SK-N-SH (cell line): ENCODE results near the gene NUTM2E. TPM values are rescaled to one million over a fixed set of nuclear protein-coding genes. Genes with fewer than 3 reads are reported as not detected.
"Not testable (repeated sequence)": the region's sequence is repeated elsewhere in the genome, so short reads cannot be mapped to it uniquely, and the experiment has no call there.

Experiments used
- CTCF ChIA-PET: fragments of 300-600, 350-600 bp; formaldehyde crosslinking; extraction: SDS; loops from one replicate; lab custom pipeline; 2021; lab: Yijun Ruan, JAX
- POLR2A ChIA-PET: fragments of 350-600 bp; sonication (Branson Sonifier 250); formaldehyde crosslinking; extraction: SDS; loops from one replicate; lab custom pipeline; 2020; ENCODE audit warnings: antibody characterized with exemption, inconsistent platforms; lab: Yijun Ruan, JAX
- DNase-seq: peaks from one replicate; pipeline ENCODE4 v3.0.0; 2012
- H2AFZ ChIP-seq: fragments of 200-600 bp; sonication (generic); 2 replicates; pipeline ENCODE4 v1.8.1; 2016; ENCODE audit warnings: antibody characterized with exemption, mild to moderate bottlenecking, low read depth
- H3F3A ChIP-seq: fragments of 200-600 bp; sonication (generic); replicated peaks from 2 replicates; pipeline ENCODE3; 2016; ENCODE audit warnings: antibody characterized with exemption, mild to moderate bottlenecking; ENCODE audit not compliant: insufficient read depth
- H3K27ac ChIP-seq, 2 experiments: fragments of 200-500 bp in 1 of 2; fragments of 200-600 bp in 1 of 2; sonication (Bioruptor generic) in 1 of 2; sonication (generic), shearing (Covaris generic) in 1 of 2; 2 replicates each; pipeline versions ENCODE4 v1.5.1 to v1.6.1; 2014 to 2016; ENCODE audit warnings: low read depth in 2 of 2, inconsistent platforms in 1 of 2, low read length in 1 of 2, mild to moderate bottlenecking in 1 of 2, mixed read lengths in 1 of 2
- H3K27me3 ChIP-seq: fragments of 200-600 bp; sonication (generic), shearing (Covaris generic); 2 replicates; pipeline ENCODE4 v1.6.1; 2016; ENCODE audit warnings: mixed run types; ENCODE audit not compliant: insufficient read depth
- H3K36me3 ChIP-seq, 2 experiments: fragments of 200-500 bp in 1 of 2; fragments of 200-600 bp in 1 of 2; sonication (Bioruptor generic) in 1 of 2; sonication (generic) in 1 of 2; replicated peaks in 1 of 2; 2 replicates each; pipeline versions ENCODE3 to v1.5.1; 2014 to 2016; ENCODE audit warnings: low read length in 1 of 2, mild to moderate bottlenecking in 1 of 2; ENCODE audit not compliant: insufficient read depth in 2 of 2, control insufficient read depth in 1 of 2
- H3K4me1 ChIP-seq, 2 experiments: fragments of 200-500 bp in 1 of 2; fragments of 200-600 bp in 1 of 2; sonication (Bioruptor generic) in 1 of 2; sonication (generic), shearing (Covaris generic) in 1 of 2; 2 replicates each; pipeline versions ENCODE4 v1.5.1 to v1.6.1; 2014 to 2016; ENCODE audit warnings: low read depth in 1 of 2, low read length in 1 of 2, mixed run types in 1 of 2; ENCODE audit not compliant: insufficient read depth in 2 of 2, control insufficient read depth in 1 of 2
- H3K4me2 ChIP-seq: fragments of 200-600 bp; sonication (generic), shearing (Covaris generic); 2 replicates; pipeline ENCODE4 v1.6.1; 2017; ENCODE audit warnings: mixed run types
- H3K4me3 ChIP-seq, 2 experiments: fragments of 200-500 bp in 1 of 2; fragments of 200-600 bp in 1 of 2; sonication (Bioruptor generic) in 1 of 2; sonication (generic), shearing (Covaris generic) in 1 of 2; 2 replicates each; pipeline versions ENCODE4 v1.5.1 to v1.8.1; 2014 to 2016; ENCODE audit warnings: low read depth in 2 of 2, inconsistent platforms in 1 of 2, low read length in 1 of 2, mild to moderate bottlenecking in 1 of 2, mixed read lengths in 1 of 2, moderate library complexity in 1 of 2
- H3K79me2 ChIP-seq: fragments of 200-600 bp; sonication (generic); 2 replicates; pipeline ENCODE4 v1.8.1; 2017; ENCODE audit warnings: mild to moderate bottlenecking; ENCODE audit not compliant: insufficient read depth
- H3K9ac ChIP-seq: fragments of 200-600 bp; sonication (generic); 2 replicates; pipeline ENCODE4 v1.6.1; 2017; ENCODE audit warnings: mixed run types
- H3K9me2 ChIP-seq: fragments of 200-600 bp; sonication (generic); 2 replicates; pipeline ENCODE4 v1.6.1; 2017; ENCODE audit warnings: mixed run types
- H3K9me3 ChIP-seq: fragments of 200-600 bp; sonication (generic); 2 replicates; pipeline ENCODE4 v1.6.1; 2017; ENCODE audit warnings: mixed run types, mild to moderate bottlenecking, moderate library complexity
- H4K20me1 ChIP-seq: fragments of 200-600 bp; sonication (generic); 2 replicates; pipeline ENCODE4 v1.6.1; 2017; ENCODE audit warnings: mild to moderate bottlenecking, mixed run types; ENCODE audit not compliant: insufficient read depth
- CTCF ChIP-seq: fragments of 200-600 bp; sonication (generic); IDR thresholded peaks from 2 replicates; pipeline ENCODE4 v1.6.1; 2017; ENCODE audit warnings: antibody characterized with exemption, mild to moderate bottlenecking, moderate library complexity
- RAD21 ChIP-seq: IDR thresholded peaks from 2 replicates; pipeline ENCODE4 v1.6.1; 2012; ENCODE audit warnings: mild to moderate bottlenecking, low read length
- TAF1 ChIP-seq: IDR thresholded peaks from 2 replicates; pipeline ENCODE4 v1.6.1; 2012; ENCODE audit warnings: low read depth, mild to moderate bottlenecking, low read length, moderate library complexity, borderline replicate concordance
- USF1 ChIP-seq: IDR thresholded peaks from 2 replicates; pipeline ENCODE4 v1.4.0; 2012; ENCODE audit warnings: low read depth, borderline replicate concordance
- WGBS: methylation state at CpG from one replicate; pipeline ENCODE4 v1.1.6; 2017; ENCODE audit warnings: low lambda C conversion rate; 5-methylcytosine and 5-hydroxymethylcytosine counted together
- polyA plus RNA-seq, 3 experiments: library from polyadenylated mRNA; depleted of rRNA; stranded (reverse); fragments of >200 nt; gene quantifications; 2 replicates each; pipeline ENCODE4 v1.2.3, GENCODE V29; 2012

Gene NUTM2E, protein sequence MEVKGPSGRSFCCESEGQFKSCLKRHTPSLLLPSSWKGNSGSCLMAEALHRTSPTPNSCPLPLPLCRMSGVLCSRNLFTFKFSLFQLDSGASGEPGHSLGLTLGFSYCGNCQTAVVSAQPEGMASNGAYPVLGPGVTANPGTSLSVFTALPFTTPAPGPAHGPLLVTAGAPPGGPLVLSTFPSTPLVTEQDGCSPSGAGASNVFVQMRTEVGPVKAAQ (N-terminal part only)
- polyA plus RNA-seq (2012; rRNA removed) = 0.05 and 0.19 TPM in 2 replicates
- polyA plus RNA-seq (2012; cell fraction: cytosol; rRNA removed) = 0.04 and 0.06 TPM in 2 replicates
- 0.07 and 0.23 TPM in 2 replicates for polyA plus RNA-seq (2012; cell fraction: nucleus; rRNA removed)

- Histone ChIP-seq H3K4me3 (peak within 1 kb of the TSS; percentile 41 to 43; a peak in 2 of 4 replicates), H3K9ac (peak within 1 kb of the TSS; percentile 56; the same call in 1 of the 2 replicates), H3K27ac (peak within 1 kb of the TSS in 1 of 2 experiments; percentile 13; a peak in 1 of 4 replicates), H3K4me2 (peak within 1 kb of the TSS; percentile 60; the same call in 1 of the 2 replicates)
- DNase-seq = peak; percentile 50
- H3F3A ChIP-seq, H3K27me3 ChIP-seq, H3K9me3 ChIP-seq, H2AFZ ChIP-seq, H3K36me3 ChIP-seq, H4K20me1 ChIP-seq, CTCF ChIA-PET, H3K79me2 ChIP-seq, H3K9me2 ChIP-seq, H3K4me1 ChIP-seq, POLR2A ChIA-PET: not testable (repeated sequence)
- TF ChIP-seq TAF1 (0 out of 2 replicates have a peak, but pooled peaks have one; percentile 18), USF1 (peak; percentile 68)
- WGBS = no CpG with 5 or more reads among the region's 78 CpGs
These were observed at the start of gene NUTM2E for GRCh38 chr10:79826496-79827215. Gene NUTM2E, plus strand, starts transcription at chr10:79826739. Its CDS starts 15,002 bp downstream, at chr10:79841741.

GRCh38 chr10:79777997-79778396 is 48.5 kb upstream of the NUTM2E start:
- H3K9ac ChIP-seq, POLR2A ChIA-PET, H3K36me3 ChIP-seq, H4K20me1 ChIP-seq, H3K79me2 ChIP-seq, H3K4me3 ChIP-seq, H3K4me2 ChIP-seq, H3K9me2 ChIP-seq, CTCF ChIA-PET, H3K9me3 ChIP-seq, H3F3A ChIP-seq, H2AFZ ChIP-seq, H3K4me1 ChIP-seq, H3K27me3 ChIP-seq, H3K27ac ChIP-seq, DNase-seq: not testable (repeated sequence)

- POLR2A ChIA-PET, H3K27ac ChIP-seq, H3K79me2 ChIP-seq, H3K4me2 ChIP-seq, H2AFZ ChIP-seq, H3K9me2 ChIP-seq, H3F3A ChIP-seq, H3K9ac ChIP-seq, H3K9me3 ChIP-seq, H3K4me1 ChIP-seq, H3K36me3 ChIP-seq, H3K27me3 ChIP-seq, H3K4me3 ChIP-seq, H4K20me1 ChIP-seq: not testable (repeated sequence)
- CTCF ChIA-PET = interaction anchor here (0.8 kb wide), 1 partner anchor 151 kb away, joined by 3 read pairs; no protein-coding TSS in a partner anchor
- WGBS = 26% methylated on average over 13 of the region's 14 CpGs
- TF ChIP-seq RAD21 (peak; percentile 34), CTCF (peak; percentile 55)
- DNase-seq = peak; percentile 29
These were observed 47.1 kb upstream of the NUTM2E start for GRCh38 chr10:79779310-79779938.

- H3K79me2 ChIP-seq, H3K9ac ChIP-seq, POLR2A ChIA-PET, H3F3A ChIP-seq, H2AFZ ChIP-seq, H4K20me1 ChIP-seq, CTCF ChIA-PET, H3K4me3 ChIP-seq, H3K27ac ChIP-seq, DNase-seq, H3K4me1 ChIP-seq, H3K9me3 ChIP-seq, H3K4me2 ChIP-seq, H3K9me2 ChIP-seq, H3K36me3 ChIP-seq, H3K27me3 ChIP-seq: not testable (repeated sequence)
- no CpG with 5 or more reads among the region's 2 CpGs for WGBS
These were observed 46.5 kb upstream of the NUTM2E start for GRCh38 chr10:79779992-79780391.

- H3K79me2 ChIP-seq, POLR2A ChIA-PET, H3K4me1 ChIP-seq, H4K20me1 ChIP-seq, H3K4me3 ChIP-seq, H3K36me3 ChIP-seq, H2AFZ ChIP-seq, H3K9me2 ChIP-seq, H3F3A ChIP-seq, DNase-seq, H3K27me3 ChIP-seq, H3K9ac ChIP-seq, H3K9me3 ChIP-seq, H3K4me2 ChIP-seq, H3K27ac ChIP-seq, CTCF ChIA-PET: not testable (repeated sequence)
- WGBS = 100% methylated on average over 3 of the region's 3 CpGs
These were observed 45.0 kb upstream of the NUTM2E start for GRCh38 chr10:79781584-79781983.
